G401.6 (cell line): ENCODE results near the gene CC2D2A.
A peak's percentile ranks its signal among the peaks of the same experiment; 100 is the strongest.
"Not testable (repeated sequence)": the region's sequence is repeated elsewhere in the genome, so short reads cannot be mapped to it uniquely, and the experiment has no call there.

ENCODE experiments used
- FAIRE-seq: peaks from 2 replicates; lab custom pipeline; 2012; peaks lifted over from hg19 to GRCh38; lab: Jason Lieb, UNC

The CC2D2A gene

GRCh38 chr4:15562114-15562513 lies 92.4 kb downstream of the CC2D2A start:
- FAIRE-seq, result no peak

DNA sequence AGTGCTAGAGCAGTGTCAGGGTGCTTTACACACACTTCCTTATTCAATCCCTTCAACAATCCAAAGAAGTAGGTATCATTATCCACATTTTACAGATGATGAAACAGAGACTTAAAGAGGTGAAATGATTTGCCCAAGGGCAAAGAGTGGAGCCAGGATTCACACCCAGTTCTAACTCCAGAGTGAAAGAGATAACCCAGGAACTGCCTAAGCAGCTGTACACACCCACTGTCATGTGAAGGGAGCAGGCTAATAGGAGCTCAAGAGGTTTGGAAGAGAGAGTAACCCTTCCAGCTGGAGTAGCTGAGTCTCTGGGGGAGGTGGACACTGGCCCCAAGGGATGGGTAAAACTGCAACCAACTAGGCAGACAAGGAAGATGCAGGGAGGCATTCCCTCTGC lies 92.9 kb downstream of the CC2D2A start:
- FAIRE-seq, result no peak

- no peak for FAIRE-seq
These were observed 94.2 kb downstream of the CC2D2A start for GRCh38 chr4:15563871-15564270.

DNA sequence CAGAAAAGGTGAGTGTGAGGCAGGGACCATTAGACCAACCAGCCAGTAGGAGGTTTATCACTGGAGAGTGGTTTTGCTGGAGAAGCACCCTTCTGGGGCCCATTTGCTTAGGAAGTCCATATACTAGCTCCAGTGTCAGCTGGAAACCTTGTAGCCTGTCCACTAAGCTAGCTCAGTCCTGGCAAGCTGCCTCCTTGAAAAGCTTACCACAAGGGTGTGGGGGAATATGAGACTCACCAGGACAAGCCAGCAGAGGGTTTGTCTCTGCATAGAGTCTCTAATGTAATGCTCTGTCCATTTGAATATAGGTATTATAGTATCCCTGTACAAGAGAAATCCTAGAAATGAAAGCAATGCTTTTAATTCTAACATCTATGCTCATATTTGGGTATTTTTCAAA lies 99.1 kb downstream of the CC2D2A start:
- FAIRE-seq, result no peak

GRCh38 chr4:15569746-15570145 lies 100.1 kb downstream of the CC2D2A start:
- no peak for FAIRE-seq

- FAIRE-seq, result no peak
These were observed 106.3 kb downstream of the CC2D2A start for GRCh38 chr4:15575966-15576365.

DNA sequence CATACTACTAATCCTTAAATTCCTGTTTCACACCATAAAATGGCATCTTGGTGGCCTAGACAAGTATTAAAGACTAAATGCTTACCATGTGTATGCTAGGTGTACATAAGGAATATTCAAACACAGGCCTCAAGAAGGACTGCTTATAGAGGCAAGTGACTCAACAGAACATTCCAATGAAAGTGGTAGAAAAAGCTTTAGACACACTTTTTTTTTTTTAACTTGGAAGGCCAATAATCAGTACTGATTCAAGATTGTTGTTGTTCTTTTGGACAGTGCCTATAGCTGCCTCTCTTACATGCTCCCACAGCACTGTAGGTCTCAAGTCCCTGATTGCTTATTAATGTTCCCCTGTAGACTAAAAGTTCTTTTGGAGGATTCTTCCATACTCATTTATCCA lies 107.8 kb downstream of the CC2D2A start:
- FAIRE-seq, result no peak

- FAIRE-seq, result no peak
These were observed 115.1 kb downstream of the CC2D2A start for GRCh38 chr4:15584785-15585184.

- FAIRE-seq, result no peak
These were observed 115.6 kb downstream of the CC2D2A start for GRCh38 chr4:15585331-15585730.

- no peak for FAIRE-seq
These were observed 116.4 kb downstream of the CC2D2A start for GRCh38 chr4:15586066-15586465.

DNA sequence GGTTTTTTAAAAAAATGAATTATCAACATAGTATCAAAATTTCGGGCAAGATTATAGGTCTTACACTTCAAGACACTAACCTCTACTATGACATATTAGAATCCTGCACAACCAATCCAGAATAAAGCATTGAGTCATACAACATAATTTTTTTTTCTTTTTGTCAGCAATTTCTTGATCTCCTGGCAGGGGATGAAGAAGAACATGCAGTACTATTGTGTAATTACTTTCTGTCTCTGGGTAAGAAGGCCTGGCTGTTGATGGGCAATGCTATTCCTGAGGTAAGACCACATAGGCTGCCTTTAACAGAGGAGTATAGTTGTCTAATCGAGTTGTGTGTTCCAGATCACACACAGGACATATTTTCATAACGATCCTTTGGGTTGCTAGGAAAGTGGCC lies 118.0 kb downstream of the CC2D2A start:
- no peak for FAIRE-seq

DNA sequence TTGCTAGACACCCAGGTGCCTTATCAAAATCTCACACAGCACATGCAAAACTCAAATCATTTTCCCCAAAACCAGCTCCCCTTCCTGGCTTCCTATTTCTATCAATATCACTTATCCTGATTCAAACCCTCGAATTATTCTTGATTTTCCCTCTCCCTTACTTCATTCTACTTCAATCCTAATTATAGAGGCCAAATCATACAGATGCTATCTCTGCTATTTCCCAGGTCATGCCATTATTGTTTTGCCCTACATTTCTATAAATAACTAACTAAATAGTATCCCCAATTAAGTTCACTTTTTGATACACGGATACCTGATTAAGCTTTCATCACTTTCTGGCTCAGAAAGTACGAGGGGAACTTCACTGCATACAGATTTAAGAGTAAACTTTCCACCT lies 123.1 kb downstream of the CC2D2A start:
- FAIRE-seq, result no peak

GRCh38 chr4:15598644-15599043 lies 129.0 kb downstream of the CC2D2A start:
- FAIRE-seq, result no peak

DNA sequence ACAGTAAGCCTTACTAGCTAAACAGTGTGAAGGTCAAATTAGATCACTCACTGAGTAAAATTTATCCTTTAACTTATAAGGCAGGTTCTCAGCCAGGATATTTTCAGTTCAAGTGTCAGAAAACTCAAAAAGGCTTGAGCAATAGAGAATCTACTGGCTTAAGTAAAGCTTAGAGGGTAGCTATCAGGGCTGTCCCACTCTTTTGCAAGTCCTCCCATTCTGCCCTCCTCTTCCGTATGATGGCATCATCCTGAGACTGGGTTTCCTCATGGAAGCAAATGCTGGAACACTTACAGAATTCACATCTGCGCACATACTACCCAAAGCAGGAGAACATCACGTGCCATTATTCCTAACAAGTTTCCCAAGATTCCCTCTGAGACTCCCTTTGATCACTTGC lies 130.5 kb downstream of the CC2D2A start:
- FAIRE-seq, result no peak

GRCh38 chr4:15601862-15602261 lies 132.2 kb downstream of the CC2D2A start:
- no peak for FAIRE-seq

GRCh38 chr4:15605537-15605936 lies 135.9 kb downstream of the CC2D2A start:
- FAIRE-seq, result no peak

GRCh38 chr4:15610855-15611254 lies 141.2 kb downstream of the CC2D2A start:
- no peak for FAIRE-seq

- FAIRE-seq, result peak; percentile 8
These were observed 142.5 kb downstream of the CC2D2A start for GRCh38 chr4:15612136-15612535.

- FAIRE-seq, result not testable (repeated sequence)
These were observed 145.2 kb downstream of the CC2D2A start for GRCh38 chr4:15614891-15615290.

DNA sequence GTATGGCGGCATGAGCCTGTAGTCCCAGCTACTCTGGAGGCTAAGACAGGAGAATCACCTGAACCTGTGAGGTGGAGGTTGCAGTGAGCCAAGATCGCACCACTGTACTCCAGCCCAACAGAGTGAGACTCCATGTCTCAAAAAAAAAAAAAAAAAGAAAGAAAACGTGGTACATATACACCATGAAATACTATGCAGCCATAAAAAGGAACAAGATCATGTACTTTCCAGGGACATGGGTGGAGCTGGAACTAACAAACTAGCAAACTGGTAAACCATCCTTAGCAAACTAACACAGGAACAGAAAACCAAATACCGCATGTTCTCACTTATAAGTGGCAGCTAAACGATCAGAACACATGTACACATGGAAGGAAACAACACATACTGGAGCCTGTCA lies 147.7 kb downstream of the CC2D2A start:
- FAIRE-seq, result not testable (repeated sequence)

- no peak for FAIRE-seq
These were observed 167.1 kb downstream of the CC2D2A start for GRCh38 chr4:15636818-15637217.

- FAIRE-seq, result no peak
These were observed 168.7 kb downstream of the CC2D2A start for GRCh38 chr4:15638418-15638817.

GRCh38 chr4:15648600-15648999 lies 178.9 kb downstream of the CC2D2A start:
- no peak for FAIRE-seq

DNA sequence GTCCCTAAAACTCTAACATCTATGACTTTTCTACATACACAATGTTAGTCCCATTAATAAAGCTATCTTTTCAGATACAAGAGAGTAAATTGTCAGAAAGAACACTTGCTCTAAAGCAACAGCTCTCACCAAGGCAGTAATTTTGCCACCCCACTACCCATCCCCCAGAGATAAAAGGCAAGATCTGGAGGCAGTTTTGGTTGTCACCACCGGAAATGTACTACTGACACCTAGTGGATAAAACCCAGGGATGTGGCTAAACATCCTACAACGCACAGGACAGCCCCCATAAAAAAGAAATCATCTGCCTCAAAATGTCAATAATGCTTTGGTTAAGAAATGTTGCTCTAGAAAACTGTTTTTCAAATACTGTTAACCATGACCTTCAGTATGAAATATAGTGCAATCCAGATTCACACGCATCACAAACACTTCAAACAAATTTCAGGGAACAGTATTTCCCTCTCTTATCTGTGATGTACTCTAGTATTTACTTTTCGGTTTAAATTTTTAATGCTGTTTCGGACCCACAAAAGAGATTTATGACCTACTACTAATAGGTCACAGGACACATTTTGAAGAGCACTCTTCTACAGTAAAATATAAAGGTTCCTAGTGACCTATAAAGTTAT lies 180.3 kb downstream of the CC2D2A start:
- FAIRE-seq, result peak; percentile 63
